NB4 (cell line): ENCODE results near the gene SIX2.

ENCODE experiments used
- POLR2A ChIP-seq: IDR thresholded peaks from 2 replicates; pipeline ENCODE4 v1.6.1; 2011; ENCODE audit warnings: mild to moderate bottlenecking; ENCODE audit not compliant: insufficient read length; ENCODE audit errors: extremely low read depth
- TF ChIP-seq, protein P1 (sequence below): IDR thresholded peaks from one replicate; pipeline ENCODE4 v1.5.1; 2012; ENCODE audit warnings: low read depth, low read length

DNA sequence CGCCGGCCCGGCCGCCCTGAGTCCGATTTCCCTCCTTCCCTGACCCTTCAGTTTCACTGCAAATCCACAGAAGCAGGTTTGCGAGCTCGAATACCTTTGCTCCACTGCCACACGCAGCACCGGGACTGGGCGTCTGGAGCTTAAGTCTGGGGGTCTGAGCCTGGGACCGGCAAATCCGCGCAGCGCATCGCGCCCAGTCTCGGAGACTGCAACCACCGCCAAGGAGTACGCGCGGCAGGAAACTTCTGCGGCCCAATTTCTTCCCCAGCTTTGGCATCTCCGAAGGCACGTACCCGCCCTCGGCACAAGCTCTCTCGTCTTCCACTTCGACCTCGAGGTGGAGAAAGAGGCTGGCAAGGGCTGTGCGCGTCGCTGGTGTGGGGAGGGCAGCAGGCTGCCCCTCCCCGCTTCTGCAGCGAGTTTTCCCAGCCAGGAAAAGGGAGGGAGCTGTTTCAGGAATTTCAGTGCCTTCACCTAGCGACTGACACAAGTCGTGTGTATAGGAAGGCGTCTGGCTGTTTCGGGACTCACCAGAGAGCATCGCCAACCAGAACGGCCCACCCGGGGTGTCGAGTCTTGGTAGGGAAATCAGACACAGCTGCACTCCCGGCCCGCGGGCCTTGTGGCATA is 4.6 kb downstream of the SIX2 start:
- TF ChIP-seq, protein P1, sequence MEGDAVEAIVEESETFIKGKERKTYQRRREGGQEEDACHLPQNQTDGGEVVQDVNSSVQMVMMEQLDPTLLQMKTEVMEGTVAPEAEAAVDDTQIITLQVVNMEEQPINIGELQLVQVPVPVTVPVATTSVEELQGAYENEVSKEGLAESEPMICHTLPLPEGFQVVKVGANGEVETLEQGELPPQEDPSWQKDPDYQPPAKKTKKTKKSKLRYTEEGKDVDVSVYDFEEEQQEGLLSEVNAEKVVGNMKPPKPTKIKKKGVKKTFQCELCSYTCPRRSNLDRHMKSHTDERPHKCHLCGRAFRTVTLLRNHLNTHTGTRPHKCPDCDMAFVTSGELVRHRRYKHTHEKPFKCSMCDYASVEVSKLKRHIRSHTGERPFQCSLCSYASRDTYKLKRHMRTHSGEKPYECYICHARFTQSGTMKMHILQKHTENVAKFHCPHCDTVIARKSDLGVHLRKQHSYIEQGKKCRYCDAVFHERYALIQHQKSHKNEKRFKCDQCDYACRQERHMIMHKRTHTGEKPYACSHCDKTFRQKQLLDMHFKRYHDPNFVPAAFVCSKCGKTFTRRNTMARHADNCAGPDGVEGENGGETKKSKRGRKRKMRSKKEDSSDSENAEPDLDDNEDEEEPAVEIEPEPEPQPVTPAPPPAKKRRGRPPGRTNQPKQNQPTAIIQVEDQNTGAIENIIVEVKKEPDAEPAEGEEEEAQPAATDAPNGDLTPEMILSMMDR, result no peak
- TF ChIP-seq POLR2A, result no peak
